Mesenchymal stem cell (in vitro differentiated cells and primary cell): Measurements from ENCODE around the gene ZNRF2.

Experiments
- DNase-seq: peaks from one replicate; pipeline ENCODE4 v3.0.0-alpha.2; 2013
- H2AFZ ChIP-seq: one replicate; pipeline ENCODE4 v1.6.1; 2013; ENCODE audit warnings: low read depth, mild to moderate bottlenecking, control low read depth, inconsistent platforms, low read length, moderate library complexity
- H2AK5ac ChIP-seq: 2 replicates; pipeline ENCODE4 v1.6.1; 2013; ENCODE audit warnings: low read length, moderate library complexity, mild to moderate bottlenecking, inconsistent platforms; ENCODE audit not compliant: severe bottlenecking
- H2BK120ac ChIP-seq: one replicate; pipeline ENCODE4 v1.6.1; 2013; ENCODE audit warnings: low read depth, mild to moderate bottlenecking, inconsistent platforms, low read length, moderate library complexity
- H2BK12ac ChIP-seq, 2 experiments: one replicate each; pipeline ENCODE4 v1.6.1; 2013; ENCODE audit warnings: inconsistent platforms in 2 of 2, low read length in 2 of 2, mild to moderate bottlenecking in 2 of 2, moderate library complexity in 2 of 2, control low read depth in 1 of 2
- H2BK15ac ChIP-seq: one replicate; pipeline ENCODE4 v1.6.1; 2013; ENCODE audit warnings: mild to moderate bottlenecking, low read depth, inconsistent platforms; ENCODE audit not compliant: poor library complexity, severe bottlenecking
- H2BK5ac ChIP-seq: 2 replicates; pipeline ENCODE4 v1.6.1; 2013; ENCODE audit warnings: low read depth, mild to moderate bottlenecking, low read length, control low read depth, inconsistent platforms; ENCODE audit not compliant: poor library complexity, severe bottlenecking
- H3K14ac ChIP-seq, 2 experiments: one replicate each; pipeline ENCODE4 v1.6.1; 2013; ENCODE audit warnings: inconsistent platforms in 2 of 2, low read length in 2 of 2, control low read depth in 1 of 2, mild to moderate bottlenecking in 1 of 2, moderate library complexity in 1 of 2
- H3K18ac ChIP-seq, 2 experiments: one replicate each; pipeline ENCODE4 v1.6.1; 2013; ENCODE audit warnings: inconsistent platforms in 2 of 2, low read length in 2 of 2, control low read depth in 1 of 2, low read depth in 1 of 2, mild to moderate bottlenecking in 1 of 2
- H3K23ac ChIP-seq, 2 experiments: one replicate each; pipeline ENCODE4 v1.6.1; 2013; ENCODE audit warnings: inconsistent platforms in 2 of 2, low read length in 2 of 2, mild to moderate bottlenecking in 2 of 2, moderate library complexity in 2 of 2, control low read depth in 1 of 2
- H3K27ac ChIP-seq: 2 replicates; pipeline ENCODE4 v1.5.1; 2013; ENCODE audit warnings: mild to moderate bottlenecking, moderate library complexity, low read length, control low read depth, inconsistent platforms; ENCODE audit not compliant: poor library complexity, severe bottlenecking
- H3K27me3 ChIP-seq, 2 experiments: 2 replicates each; pipeline versions ENCODE4 v1.6.1 to v1.7.0; 2013; ENCODE audit warnings: low read length in 2 of 2, mild to moderate bottlenecking in 2 of 2, moderate library complexity in 2 of 2, control low read depth in 1 of 2, inconsistent platforms in 1 of 2; ENCODE audit not compliant: control insufficient read depth in 1 of 2, insufficient read depth in 1 of 2
- H3K36me3 ChIP-seq, 2 experiments: 2 replicates each; pipeline versions ENCODE4 v1.6.1 to v1.7.0; 2013; ENCODE audit warnings: low read length in 2 of 2, control low read depth in 1 of 2, inconsistent platforms in 1 of 2, low read depth in 1 of 2, mild to moderate bottlenecking in 1 of 2; ENCODE audit not compliant: insufficient read depth in 2 of 2, control insufficient read depth in 1 of 2
- H3K4ac ChIP-seq, 2 experiments: one replicate each; pipeline ENCODE4 v1.6.1; 2013; ENCODE audit warnings: inconsistent platforms in 2 of 2, low read length in 2 of 2, mild to moderate bottlenecking in 2 of 2, moderate library complexity in 2 of 2, control low read depth in 1 of 2, low read depth in 1 of 2
- H3K4me1 ChIP-seq: 2 replicates; pipeline ENCODE4 v1.6.1; 2013; ENCODE audit warnings: low read depth, low read length, control low read depth; ENCODE audit not compliant: control insufficient read depth, insufficient read depth
- H3K4me2 ChIP-seq: 2 replicates; pipeline ENCODE4 v1.6.1; 2013; ENCODE audit warnings: low read length, mild to moderate bottlenecking, inconsistent platforms; ENCODE audit not compliant: poor library complexity, severe bottlenecking
- H3K4me3 ChIP-seq, 2 experiments: 2 replicates each; pipeline versions ENCODE4 v1.5.1 to v1.7.0; 2013; ENCODE audit warnings: low read length in 2 of 2, mild to moderate bottlenecking in 2 of 2, control low read depth in 1 of 2, low read depth in 1 of 2; ENCODE audit not compliant: insufficient read depth in 1 of 2
- H3K79me1 ChIP-seq: replicated peaks from 2 replicates; pipeline ENCODE4 v1.6.1; 2013; ENCODE audit warnings: mild to moderate bottlenecking, control low read depth, low read length, inconsistent platforms; ENCODE audit not compliant: poor library complexity, severe bottlenecking
- H3K9ac ChIP-seq: 2 replicates; pipeline ENCODE4 v1.7.0; 2013; ENCODE audit warnings: mild to moderate bottlenecking, low read length, moderate library complexity
- H3K9me3 ChIP-seq: 2 replicates; pipeline ENCODE4 v1.7.0; 2013; ENCODE audit warnings: mild to moderate bottlenecking, low read length; ENCODE audit not compliant: control insufficient read depth
- H4K8ac ChIP-seq: one replicate; pipeline ENCODE4 v1.6.1; 2013; ENCODE audit warnings: inconsistent platforms, mild to moderate bottlenecking, low read length, moderate library complexity
- H4K91ac ChIP-seq: one replicate; pipeline ENCODE4 v1.6.1; 2013; ENCODE audit warnings: mild to moderate bottlenecking, low read length, inconsistent platforms
- WGBS: methylation state at CpG from one replicate; pipeline ENCODE4 v1.1.7; 2013; ENCODE audit warnings: mixed read lengths; 5-methylcytosine and 5-hydroxymethylcytosine counted together

ZNRF2 gene

DNA sequence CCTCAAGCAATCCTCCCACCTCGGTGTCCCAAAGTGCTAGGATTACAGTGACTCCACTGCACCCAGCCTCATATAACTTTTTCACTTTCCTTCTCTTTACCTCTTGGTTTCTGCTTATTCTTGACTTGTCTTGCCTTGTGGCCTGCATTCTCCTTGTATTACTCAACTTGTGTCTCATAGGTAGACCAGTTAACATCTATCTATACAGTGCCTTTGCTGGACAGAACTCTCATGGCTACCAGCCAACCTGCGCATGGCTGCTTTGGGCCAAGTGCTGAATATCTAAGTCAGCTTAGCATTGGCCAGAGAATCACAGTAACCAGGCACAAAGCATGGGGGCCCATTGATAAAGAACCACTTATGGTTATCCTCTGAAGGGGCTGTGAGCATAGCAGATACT is 42.6 kb upstream of the ZNRF2 start:
- WGBS, result 90% methylated on average over 2 of the region's 2 CpGs
- Histone ChIP-seq H2AK5ac (no peak overlapping the region), H4K8ac (no peak overlapping the region), H3K36me3 (no peaks in the 10 kb centered on the region), H2BK5ac (no peak overlapping the region), H3K14ac (no peak overlapping the region), H3K4ac (no peak overlapping the region), H4K91ac (no peak overlapping the region), H3K27ac (no peak overlapping the region), H3K27me3 (peaks cover 0 to 41% of the 10 kb centered on the region in 2 experiments), H3K18ac (no peak overlapping the region), H3K4me1 (peaks cover 3% of the 10 kb centered on the region), H3K9ac (no peak overlapping the region), H2BK12ac (no peak overlapping the region), H2BK120ac (no peak overlapping the region), H2BK15ac (no peak overlapping the region), H3K9me3 (no peaks in the 10 kb centered on the region), H2AFZ (no peak overlapping the region), H3K4me3 (no peak overlapping the region), H3K4me2 (no peak overlapping the region), H3K79me1 (no peaks in the 10 kb centered on the region), H3K23ac (no peak overlapping the region)
- no peak for DNase-seq

DNA sequence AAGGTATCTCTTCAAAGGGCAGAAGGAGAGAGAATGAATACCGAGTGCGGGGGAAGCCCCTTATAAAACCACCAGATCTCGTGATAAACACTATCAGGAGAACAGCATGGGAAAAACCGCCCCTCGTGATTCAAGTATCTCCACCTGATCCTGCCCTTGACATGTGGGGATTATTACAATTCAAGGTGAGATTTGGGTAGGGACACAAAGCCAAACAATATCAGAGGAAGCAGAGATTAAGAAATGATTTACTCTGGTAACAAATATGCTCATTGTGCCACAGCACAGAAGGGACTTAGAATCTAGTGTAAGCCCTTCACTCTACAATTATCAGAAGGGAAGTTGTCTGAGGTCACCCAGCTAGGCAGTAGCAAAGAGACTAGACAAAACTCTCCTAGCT is 40.1 kb upstream of the ZNRF2 start:
- Histone ChIP-seq H3K14ac (no peak overlapping the region), H3K18ac (no peak overlapping the region), H3K9me3 (no peaks in the 10 kb centered on the region), H2AK5ac (no peak overlapping the region), H3K4me2 (no peak overlapping the region), H3K27me3 (peaks cover 0 to 55% of the 10 kb centered on the region in 2 experiments), H3K79me1 (no peaks in the 10 kb centered on the region), H4K8ac (no peak overlapping the region), H2BK12ac (no peak overlapping the region), H3K36me3 (no peaks in the 10 kb centered on the region), H4K91ac (no peak overlapping the region), H3K4ac (no peak overlapping the region), H2BK120ac (no peak overlapping the region), H3K9ac (no peak overlapping the region), H3K4me1 (peaks cover 3% of the 10 kb centered on the region), H3K4me3 (no peak overlapping the region), H3K23ac (no peak overlapping the region), H2BK15ac (no peak overlapping the region), H2AFZ (no peak overlapping the region), H2BK5ac (no peak overlapping the region), H3K27ac (no peak overlapping the region)
- 83% methylated on average over 3 of the region's 5 CpGs for WGBS
- no peak for DNase-seq

- Histone ChIP-seq H3K4ac (no peak overlapping the region), H4K91ac (no peak overlapping the region), H2BK15ac (no peak overlapping the region), H3K4me2 (no peak overlapping the region), H3K9me3 (no peaks in the 10 kb centered on the region), H3K36me3 (no peaks in the 10 kb centered on the region), H3K23ac (no peak overlapping the region), H2BK120ac (no peak overlapping the region), H3K27me3 (peaks cover 0 to 56% of the 10 kb centered on the region in 2 experiments), H4K8ac (no peak overlapping the region), H2AFZ (no peak overlapping the region), H3K14ac (no peak overlapping the region), H3K9ac (no peak overlapping the region), H2AK5ac (no peak overlapping the region), H3K18ac (no peak overlapping the region), H3K4me3 (peak overlapping the region in 1 of 2 experiments; percentile 19), H2BK12ac (no peak overlapping the region), H3K4me1 (no peaks in the 10 kb centered on the region), H3K79me1 (no peaks in the 10 kb centered on the region), H3K27ac (no peak overlapping the region), H2BK5ac (no peak overlapping the region)
- no peak for DNase-seq
- 86% methylated on average over 7 of the region's 7 CpGs for WGBS
Measured at GRCh38 chr7:30245913-30246312, 38.5 kb upstream of the ZNRF2 start.

GRCh38 chr7:30246392-30246791 is 38.0 kb upstream of the ZNRF2 start:
- no peak overlapping the region for H3K27ac ChIP-seq
- no peak overlapping the region for H4K91ac ChIP-seq
- 84% methylated on average over 8 of the region's 8 CpGs for WGBS
- no peaks in the 10 kb centered on the region for H3K4me1 ChIP-seq
- H3K79me1 ChIP-seq, result no peaks in the 10 kb centered on the region
- H3K18ac ChIP-seq, result no peak overlapping the region
- no peak overlapping the region for H2BK120ac ChIP-seq
- no peak overlapping the region for H2AFZ ChIP-seq
- no peaks in the 10 kb centered on the region for H3K9me3 ChIP-seq
- H2BK5ac ChIP-seq, result no peak overlapping the region
- H3K9ac ChIP-seq, result no peak overlapping the region
- no peak overlapping the region for H3K23ac ChIP-seq
- H2BK12ac ChIP-seq, result no peak overlapping the region
- H4K8ac ChIP-seq, result no peak overlapping the region
- H3K4me3 ChIP-seq, result no peak overlapping the region
- no peak overlapping the region for H3K4me2 ChIP-seq
- H2AK5ac ChIP-seq, result no peak overlapping the region
- no peak for DNase-seq
- H2BK15ac ChIP-seq, result no peak overlapping the region
- peaks cover 0 to 56% of the 10 kb centered on the region in 2 experiments for H3K27me3 ChIP-seq
- H3K14ac ChIP-seq, result no peak overlapping the region
- H3K4ac ChIP-seq, result no peak overlapping the region
- H3K36me3 ChIP-seq, result no peaks in the 10 kb centered on the region
